SJCRH30 (cell line): ENCODE data around the gene CYP2S1. TPM values are rescaled to one million over a fixed set of nuclear protein-coding genes. Genes with fewer than 3 reads are reported as not detected.
A peak's percentile ranks its signal among the peaks of the same experiment; 100 is the strongest.
"Not testable (repeated sequence)": the region's sequence is repeated elsewhere in the genome, so short reads cannot be mapped to it uniquely, and the experiment has no call there.

Source experiments
- DNase-seq, 2 experiments: peaks; one replicate each; pipeline ENCODE4 v3.0.0-alpha.2; 2015 to 2020
- H3K27ac ChIP-seq: fragments of 250-450 bp; sonication (Bioruptor Pico); 2 replicates; pipeline ENCODE4 v1.5.1; 2020; ENCODE audit warnings: mild to moderate bottlenecking, moderate library complexity
- H3K27me3 ChIP-seq: fragments of 250-450 bp; sonication (Bioruptor Pico); 2 replicates; pipeline ENCODE4 v1.5.1; 2020; ENCODE audit warnings: mild to moderate bottlenecking, moderate library complexity
- H3K36me3 ChIP-seq: fragments of 250-450 bp; sonication (Bioruptor Pico); 2 replicates; pipeline ENCODE4 v1.5.1; 2020; ENCODE audit warnings: mild to moderate bottlenecking, moderate library complexity
- H3K4me1 ChIP-seq: fragments of 250-450 bp; sonication (Bioruptor Pico); 2 replicates; pipeline ENCODE4 v1.5.1; 2020; ENCODE audit warnings: mild to moderate bottlenecking, moderate library complexity
- H3K4me3 ChIP-seq: fragments of 250-450 bp; sonication (Bioruptor Pico); 2 replicates; pipeline ENCODE4 v1.5.1; 2020; ENCODE audit warnings: mild to moderate bottlenecking, moderate library complexity
- H3K9me3 ChIP-seq: fragments of 250-450 bp; sonication (Bioruptor Pico); replicated peaks from 2 replicates; pipeline ENCODE4 v1.5.1; 2020; ENCODE audit warnings: mild to moderate bottlenecking, moderate library complexity
- total RNA-seq: library from RNA; depleted of rRNA; stranded (reverse); fragments of >200 nt; shearing (Covaris generic); gene quantifications from 2 replicates; pipeline ENCODE4 v1.2.3, GENCODE V29; 2014

Gene CYP2S1
- total RNA-seq, 1 experiment from 2014 or later: not detected

- Histone ChIP-seq H3K9me3 (no peaks in the 10 kb centered on the region), H3K4me3 (no peak overlapping the region), H3K36me3 (no peaks in the 10 kb centered on the region), H3K27ac (no peak overlapping the region), H3K4me1 (no peaks in the 10 kb centered on the region), H3K27me3 (peaks cover 25% of the 10 kb centered on the region)
- DNase-seq: no peak
Observed at GRCh38 chr19:41186971-41187883, 5.8 kb upstream of the CYP2S1 start.

- H3K27me3 ChIP-seq: peaks cover 31% of the 10 kb centered on the region
- no peak overlapping the region for H3K27ac ChIP-seq
- no peaks in the 10 kb centered on the region for H3K36me3 ChIP-seq
- no peak for DNase-seq
- no peak overlapping the region for H3K4me3 ChIP-seq
- H3K9me3 ChIP-seq: no peaks in the 10 kb centered on the region
- H3K4me1 ChIP-seq: no peaks in the 10 kb centered on the region
Observed at GRCh38 chr19:41187884-41188279, 5.1 kb upstream of the CYP2S1 start.

DNA sequence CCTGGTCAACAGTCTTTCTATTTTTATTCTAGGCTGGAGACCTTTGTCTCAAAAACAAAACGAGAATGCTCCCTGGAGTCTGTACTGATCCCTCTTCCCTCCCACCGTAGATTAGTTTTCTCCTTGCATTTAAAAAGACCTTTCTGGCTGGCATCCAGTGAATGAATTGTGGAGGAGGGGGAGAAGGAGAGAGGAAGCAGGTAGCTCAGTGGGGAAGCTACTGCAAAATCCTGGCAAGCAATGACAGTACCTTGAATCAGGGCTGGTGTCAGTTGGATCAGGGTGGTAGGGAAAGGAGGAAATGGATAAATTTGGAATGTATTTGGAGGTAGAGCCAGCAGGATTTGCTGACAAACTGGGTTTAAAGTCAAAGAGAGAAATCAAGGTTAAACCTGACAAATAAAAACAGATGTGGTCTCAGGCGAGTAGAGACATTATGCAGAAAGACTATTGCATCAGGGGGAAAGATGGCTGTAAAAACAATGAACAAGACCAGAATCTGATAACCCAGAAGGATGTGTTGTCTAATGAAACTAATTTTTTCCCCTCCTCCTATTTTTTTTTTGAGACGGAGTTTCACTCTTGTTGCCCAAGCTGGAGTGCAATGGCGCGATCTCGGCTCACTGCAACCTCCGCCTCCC lies 3.5 kb upstream of the CYP2S1 start:
- no peak overlapping the region for H3K4me3 ChIP-seq
- H3K27ac ChIP-seq: no peak overlapping the region
- H3K4me1 ChIP-seq: no peaks in the 10 kb centered on the region
- no peaks in the 10 kb centered on the region for H3K9me3 ChIP-seq
- no peaks in the 10 kb centered on the region for H3K36me3 ChIP-seq
- no peak for DNase-seq
- peaks cover 38% of the 10 kb centered on the region for H3K27me3 ChIP-seq

- no peaks in the 10 kb centered on the region for H3K4me1 ChIP-seq
- no peaks in the 10 kb centered on the region for H3K9me3 ChIP-seq
- H3K27ac ChIP-seq: no peak overlapping the region
- peaks cover 49% of the 10 kb centered on the region for H3K27me3 ChIP-seq
- H3K36me3 ChIP-seq: no peaks in the 10 kb centered on the region
- H3K4me3 ChIP-seq: no peak overlapping the region
- DNase-seq: no peak
Observed at GRCh38 chr19:41193430-41194156, 574 bp downstream of the CYP2S1 start.

- DNase-seq: no peak
- H3K9me3 ChIP-seq: no peaks in the 10 kb centered on the region
- H3K36me3 ChIP-seq: no peaks in the 10 kb centered on the region
- H3K4me1 ChIP-seq: no peaks in the 10 kb centered on the region
- H3K4me3 ChIP-seq: no peak overlapping the region
- peaks cover 49% of the 10 kb centered on the region for H3K27me3 ChIP-seq
- H3K27ac ChIP-seq: no peak overlapping the region
Observed at GRCh38 chr19:41194157-41194552, 1.1 kb downstream of the CYP2S1 start.

GRCh38 chr19:41195675-41196497 lies 2.9 kb downstream of the CYP2S1 start:
- peak; percentile 24 to 49 for DNase-seq
- Histone ChIP-seq H3K27me3 (peaks cover 54% of the 10 kb centered on the region), H3K9me3 (no peaks in the 10 kb centered on the region), H3K27ac (no peak overlapping the region), H3K36me3 (no peaks in the 10 kb centered on the region), H3K4me3 (no peak overlapping the region), H3K4me1 (no peaks in the 10 kb centered on the region)

DNA sequence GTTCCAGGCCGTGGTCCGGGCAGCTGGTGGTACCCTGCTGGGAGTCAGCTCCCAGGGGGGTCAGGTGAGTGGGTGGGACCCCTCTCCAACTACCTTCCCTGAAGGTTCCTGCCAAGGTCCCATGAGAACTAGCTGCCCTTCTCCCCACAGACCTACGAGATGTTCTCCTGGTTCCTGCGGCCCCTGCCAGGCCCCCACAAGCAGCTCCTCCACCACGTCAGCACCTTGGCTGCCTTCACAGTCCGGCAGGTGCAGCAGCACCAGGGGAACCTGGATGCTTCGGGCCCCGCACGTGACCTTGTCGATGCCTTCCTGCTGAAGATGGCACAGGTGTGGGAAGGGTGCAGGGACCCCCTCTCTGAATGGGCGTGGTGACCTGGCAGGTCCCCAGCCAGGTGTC lies 5.5 kb downstream of the CYP2S1 start:
- no peak overlapping the region for H3K27ac ChIP-seq
- no peaks in the 10 kb centered on the region for H3K36me3 ChIP-seq
- DNase-seq: no peak
- H3K4me1 ChIP-seq: no peaks in the 10 kb centered on the region
- peaks cover 61% of the 10 kb centered on the region for H3K27me3 ChIP-seq
- no peak overlapping the region for H3K4me3 ChIP-seq
- no peaks in the 10 kb centered on the region for H3K9me3 ChIP-seq

DNA sequence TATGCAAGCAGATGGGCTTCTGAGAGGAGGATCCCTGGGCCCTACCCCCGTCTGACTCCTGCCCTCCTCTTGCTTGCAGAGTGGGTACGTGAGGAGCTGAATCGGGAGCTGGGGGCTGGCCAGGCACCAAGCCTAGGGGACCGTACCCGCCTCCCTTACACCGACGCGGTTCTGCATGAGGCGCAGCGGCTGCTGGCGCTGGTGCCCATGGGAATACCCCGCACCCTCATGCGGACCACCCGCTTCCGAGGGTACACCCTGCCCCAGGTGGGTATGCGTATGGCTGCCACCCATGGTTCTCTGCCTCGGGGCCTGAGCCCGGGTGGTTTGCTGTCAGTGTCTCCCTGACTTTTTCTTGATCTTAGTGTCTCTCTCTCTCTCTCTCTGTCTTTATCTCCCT lies 10.4 kb downstream of the CYP2S1 start:
- DNase-seq: no peak
- H3K27ac ChIP-seq: no peak overlapping the region
- peaks cover 41% of the 10 kb centered on the region for H3K27me3 ChIP-seq
- no peak overlapping the region for H3K4me3 ChIP-seq
- no peaks in the 10 kb centered on the region for H3K36me3 ChIP-seq
- H3K4me1 ChIP-seq: no peaks in the 10 kb centered on the region
- no peaks in the 10 kb centered on the region for H3K9me3 ChIP-seq

DNA sequence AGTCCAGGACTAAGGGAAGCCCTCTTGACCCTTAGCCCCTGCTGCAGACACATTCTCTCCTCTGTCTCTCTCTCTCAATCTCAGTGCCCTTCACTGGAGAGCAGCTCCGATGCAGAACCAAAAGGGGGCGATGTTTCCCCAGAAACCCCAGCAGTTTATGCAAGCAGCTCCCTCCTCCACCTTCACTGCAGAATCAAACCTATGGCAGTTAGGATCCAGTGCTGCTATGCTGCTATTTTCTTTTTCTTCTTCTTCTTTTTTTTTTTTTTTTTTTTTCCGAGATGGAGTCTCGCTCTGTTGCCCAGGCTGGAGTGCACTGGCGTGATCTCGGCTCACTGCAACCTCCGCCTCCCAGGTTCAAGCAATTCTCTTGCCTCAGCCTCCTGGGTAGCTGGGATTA lies 11.3 kb downstream of the CYP2S1 start:
- not testable (repeated sequence) for H3K9me3 ChIP-seq, H3K27ac ChIP-seq, H3K4me3 ChIP-seq, H3K4me1 ChIP-seq, H3K36me3 ChIP-seq
- peak; percentile 86 to 94 for DNase-seq
- peaks cover 34% of the 10 kb centered on the region for H3K27me3 ChIP-seq

DNA sequence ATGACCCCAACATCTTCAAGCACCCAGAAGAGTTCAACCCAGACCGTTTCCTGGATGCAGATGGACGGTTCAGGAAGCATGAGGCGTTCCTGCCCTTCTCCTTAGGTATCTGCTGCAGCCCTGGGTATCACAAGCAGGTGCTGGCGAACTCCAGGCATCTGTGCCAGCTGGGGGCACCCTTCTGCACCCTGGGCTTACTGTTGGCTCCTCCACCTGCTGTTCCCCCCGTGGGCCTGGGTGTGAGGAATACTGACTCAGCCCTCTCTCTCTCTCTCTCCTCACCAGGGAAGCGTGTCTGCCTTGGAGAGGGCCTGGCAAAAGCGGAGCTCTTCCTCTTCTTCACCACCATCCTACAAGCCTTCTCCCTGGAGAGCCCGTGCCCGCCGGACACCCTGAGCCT lies 13.0 kb downstream of the CYP2S1 start:
- Histone ChIP-seq H3K36me3 (no peaks in the 10 kb centered on the region), H3K4me1 (no peaks in the 10 kb centered on the region), H3K27ac (no peak overlapping the region), H3K9me3 (no peaks in the 10 kb centered on the region), H3K27me3 (peaks cover 24% of the 10 kb centered on the region), H3K4me3 (no peak overlapping the region)
- no peak for DNase-seq

GRCh38 chr19:41206456-41206855 lies 13.4 kb downstream of the CYP2S1 start:
- Histone ChIP-seq H3K4me1 (no peaks in the 10 kb centered on the region), H3K4me3 (no peak overlapping the region), H3K9me3 (no peaks in the 10 kb centered on the region), H3K27me3 (peaks cover 20% of the 10 kb centered on the region), H3K36me3 (no peaks in the 10 kb centered on the region), H3K27ac (no peak overlapping the region)
- DNase-seq: no peak

GRCh38 chr19:41206926-41207750 lies 14.1 kb downstream of the CYP2S1 start:
- no peak overlapping the region for H3K27ac ChIP-seq

GRCh38 chr19:41214161-41214560 lies 21.1 kb downstream of the CYP2S1 start:
- no peak for DNase-seq
- Histone ChIP-seq H3K4me1 (no peaks in the 10 kb centered on the region; the same call in 1 of the 2 replicates), H3K9me3 (no peaks in the 10 kb centered on the region), H3K4me3 (no peak overlapping the region), H3K27me3 (peaks cover 5% of the 10 kb centered on the region; the same call in 1 of the 2 replicates), H3K27ac (no peak overlapping the region), H3K36me3 (no peaks in the 10 kb centered on the region)

More at GRCh38 chr19:41206926-41207750, 14.1 kb downstream of the CYP2S1 start:
- Histone ChIP-seq H3K4me1 (no peaks in the 10 kb centered on the region), H3K36me3 (no peaks in the 10 kb centered on the region), H3K9me3 (no peaks in the 10 kb centered on the region), H3K4me3 (no peak overlapping the region), H3K27me3 (peaks cover 13% of the 10 kb centered on the region)
- no peak for DNase-seq

DNA sequence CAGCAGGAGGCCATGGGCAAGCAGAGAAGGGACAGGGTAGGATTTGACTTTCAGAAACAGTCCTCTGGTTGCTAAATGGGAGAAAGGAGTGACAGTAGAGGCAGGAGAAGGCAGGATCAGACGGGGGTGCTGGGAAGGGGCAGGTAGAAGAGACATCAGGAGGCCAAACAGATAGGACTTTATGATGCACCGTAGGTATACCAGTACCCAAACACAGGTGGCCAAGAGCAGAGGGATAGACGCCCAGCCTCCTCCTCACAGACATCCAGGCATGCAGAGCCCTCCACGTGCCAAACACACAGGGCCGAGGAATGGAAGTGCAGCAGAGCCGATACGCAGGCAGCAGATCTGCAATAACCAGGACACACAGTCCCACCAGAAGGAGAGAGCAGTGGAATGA lies 24.7 kb downstream of the CYP2S1 start:
- Histone ChIP-seq H3K27ac (no peak overlapping the region), H3K9me3 (no peaks in the 10 kb centered on the region), H3K4me1 (peaks cover 4% of the 10 kb centered on the region), H3K36me3 (peaks cover 6% of the 10 kb centered on the region; the same call in 1 of the 2 replicates), H3K27me3 (no peaks in the 10 kb centered on the region), H3K4me3 (no peak overlapping the region)
- no peak for DNase-seq
